ENCODE data around the gene PTPRJ.
"Not testable (repeated sequence)": the region's sequence is repeated elsewhere in the genome, so short reads cannot be mapped to it uniquely, and the experiment has no call there.

Gene PTPRJ

DNA sequence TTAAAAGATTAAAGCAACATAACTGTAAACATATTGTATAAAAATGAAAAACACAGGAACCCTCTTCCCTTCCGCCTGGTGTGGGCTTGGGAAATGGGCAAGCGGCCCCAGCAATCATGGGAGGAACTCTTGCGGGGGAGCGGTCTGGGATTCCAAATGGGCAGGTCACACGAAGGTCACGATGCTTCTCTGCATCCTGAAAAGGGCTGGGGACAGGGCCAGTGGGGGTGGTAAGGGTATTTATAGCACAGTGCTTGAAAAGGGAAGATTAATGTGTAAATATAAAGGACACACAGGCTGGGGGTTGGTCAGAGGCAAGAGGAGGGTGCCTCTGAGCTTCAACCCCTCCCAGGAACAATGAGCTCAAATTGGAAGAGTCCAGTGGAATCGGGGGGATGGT lies 189.4 kb downstream of the PTPRJ start:
- DNase-seq, result no peak

DNA sequence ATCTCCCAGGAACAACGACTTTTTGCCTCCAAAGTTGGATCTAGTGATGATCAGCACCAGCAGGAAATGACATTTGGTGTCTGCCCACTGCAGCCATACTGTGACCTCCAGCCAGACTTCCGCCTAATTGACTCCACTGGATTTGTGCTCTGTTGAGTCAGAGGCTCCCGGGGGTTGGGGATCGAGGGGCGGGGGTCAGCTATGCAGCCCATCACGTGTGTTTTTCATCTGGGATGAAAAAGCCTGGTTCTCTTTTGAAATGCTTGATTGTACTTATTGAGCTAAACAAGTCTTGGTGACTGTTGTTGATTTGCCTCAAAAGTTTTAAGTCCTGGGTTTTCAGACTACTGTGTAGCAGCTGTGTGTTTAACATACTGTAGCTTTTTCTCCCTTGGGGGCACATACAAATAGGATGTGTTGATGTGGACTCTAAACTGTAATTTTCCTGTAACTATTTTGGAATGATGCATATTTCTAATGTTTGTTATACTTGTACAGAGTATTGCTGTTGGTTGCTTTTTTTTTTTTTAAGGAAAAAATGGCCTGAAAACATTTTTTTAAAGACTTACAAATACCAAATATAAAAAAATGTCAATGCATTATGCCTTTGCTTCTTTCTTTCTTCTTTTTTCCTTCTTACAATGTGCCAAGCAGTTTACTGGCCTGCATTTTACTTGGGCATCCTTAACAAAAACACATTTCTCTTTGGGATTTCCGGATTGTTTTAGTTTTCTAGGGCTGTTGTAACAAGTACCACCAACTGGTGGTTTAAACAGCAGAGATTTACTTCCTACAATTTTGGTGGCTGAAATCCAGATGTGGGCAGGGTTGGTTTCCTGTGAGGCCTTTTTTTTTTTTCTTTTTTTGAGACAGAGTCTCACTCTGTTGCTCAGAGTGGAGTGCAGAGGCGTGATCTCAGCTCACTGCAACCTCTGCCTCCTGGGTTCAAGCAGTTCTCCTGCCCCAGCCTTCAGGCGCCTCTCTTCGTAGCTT lies 190.2 kb downstream of the PTPRJ start:
- peak; percentile 53 for DNase-seq

DNA sequence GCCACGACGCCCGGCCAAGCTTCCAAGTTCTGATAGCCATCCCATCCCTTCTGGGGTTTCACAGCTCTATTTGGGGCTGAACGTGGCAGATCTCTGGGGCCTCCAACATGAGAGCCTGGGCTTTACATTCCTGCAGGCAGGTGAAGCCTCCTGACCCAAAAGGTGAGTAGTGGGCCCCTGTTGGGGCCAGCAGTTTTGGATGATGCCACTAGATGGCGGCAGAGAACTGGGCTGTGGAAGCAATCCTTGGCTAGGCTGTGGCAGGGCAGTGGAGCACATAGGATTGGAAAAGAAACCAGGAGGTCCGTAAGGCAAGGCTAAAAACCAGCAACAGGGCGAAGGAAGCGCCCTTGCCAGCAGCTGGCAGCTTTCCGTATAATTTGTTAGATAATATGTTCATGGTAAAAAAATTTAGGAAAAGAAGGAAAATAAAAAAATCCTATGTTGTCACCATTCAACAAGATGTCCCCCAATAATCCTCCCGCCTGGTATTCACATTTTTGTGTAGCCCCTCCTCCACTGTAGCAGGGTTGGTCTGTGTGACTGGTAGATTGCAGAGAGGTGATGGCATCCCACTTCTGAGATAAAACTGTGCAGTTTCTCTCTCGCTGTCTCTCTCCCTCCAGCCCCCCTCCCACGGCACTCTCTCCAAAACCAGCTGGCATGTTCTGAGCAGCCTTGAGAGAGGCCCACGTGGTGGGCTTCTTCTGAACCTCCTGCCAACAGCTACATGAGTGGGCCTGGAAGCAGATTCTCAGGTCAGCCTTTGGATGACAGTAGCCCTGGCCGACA lies 192.7 kb downstream of the PTPRJ start:
- peak; percentile 64 for DNase-seq

- no peak for DNase-seq
Measured at GRCh38 chr11:48177661-48178060, 197.3 kb downstream of the PTPRJ start.

- no peak for DNase-seq
Measured at GRCh38 chr11:48180627-48181026, 200.3 kb downstream of the PTPRJ start.

DNA sequence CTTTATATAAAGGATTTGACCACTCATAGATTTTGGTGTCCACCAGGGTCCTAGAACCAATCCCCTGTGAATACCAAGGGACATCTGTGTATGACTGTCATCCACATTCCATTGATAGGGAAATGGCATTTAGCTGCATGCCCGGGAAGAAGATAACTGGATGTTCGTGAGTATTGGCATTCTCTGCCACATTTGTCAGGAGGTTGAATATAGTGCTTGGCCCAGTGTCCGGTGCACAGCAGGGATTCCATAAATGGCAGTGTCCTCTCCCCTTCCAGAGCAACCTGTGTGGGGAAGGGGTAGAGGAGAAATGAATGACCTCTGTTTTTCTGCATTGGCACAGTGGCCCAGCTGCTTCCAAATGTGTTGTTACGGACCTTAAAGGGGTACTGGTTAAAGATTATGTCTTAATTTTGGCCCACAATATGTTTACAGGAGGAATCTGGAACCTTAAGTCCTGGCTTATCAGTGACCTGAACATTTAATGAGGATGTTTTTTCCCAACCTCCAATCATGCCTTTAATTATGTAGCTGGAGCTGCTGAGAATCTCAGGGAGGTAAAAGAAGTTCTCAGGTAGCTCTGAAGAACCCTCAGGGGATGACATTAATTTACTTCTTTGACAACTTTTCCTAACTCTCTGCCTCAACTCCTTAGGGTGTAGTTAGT lies 202.6 kb downstream of the PTPRJ start:
- no peak for DNase-seq

DNA sequence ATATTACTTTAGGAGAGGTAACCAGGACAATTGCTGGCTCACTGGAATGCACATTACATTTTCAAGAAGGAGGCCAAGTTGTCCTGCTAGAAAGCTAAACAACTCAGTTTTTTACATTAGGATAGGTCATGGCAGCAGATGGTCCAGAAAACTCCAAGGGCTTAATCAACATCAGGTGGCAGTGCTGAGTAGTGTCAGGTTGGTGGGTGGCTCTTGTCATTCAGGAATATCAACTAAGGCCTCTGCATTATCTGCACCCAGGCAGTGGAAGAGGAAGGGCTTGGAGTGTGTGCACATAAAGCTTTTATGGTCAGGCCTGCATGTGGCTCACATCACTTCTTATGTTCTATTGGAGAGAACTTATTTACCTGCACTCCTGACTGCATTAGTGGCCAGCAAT lies 204.1 kb downstream of the PTPRJ start:
- DNase-seq, result no peak

DNA sequence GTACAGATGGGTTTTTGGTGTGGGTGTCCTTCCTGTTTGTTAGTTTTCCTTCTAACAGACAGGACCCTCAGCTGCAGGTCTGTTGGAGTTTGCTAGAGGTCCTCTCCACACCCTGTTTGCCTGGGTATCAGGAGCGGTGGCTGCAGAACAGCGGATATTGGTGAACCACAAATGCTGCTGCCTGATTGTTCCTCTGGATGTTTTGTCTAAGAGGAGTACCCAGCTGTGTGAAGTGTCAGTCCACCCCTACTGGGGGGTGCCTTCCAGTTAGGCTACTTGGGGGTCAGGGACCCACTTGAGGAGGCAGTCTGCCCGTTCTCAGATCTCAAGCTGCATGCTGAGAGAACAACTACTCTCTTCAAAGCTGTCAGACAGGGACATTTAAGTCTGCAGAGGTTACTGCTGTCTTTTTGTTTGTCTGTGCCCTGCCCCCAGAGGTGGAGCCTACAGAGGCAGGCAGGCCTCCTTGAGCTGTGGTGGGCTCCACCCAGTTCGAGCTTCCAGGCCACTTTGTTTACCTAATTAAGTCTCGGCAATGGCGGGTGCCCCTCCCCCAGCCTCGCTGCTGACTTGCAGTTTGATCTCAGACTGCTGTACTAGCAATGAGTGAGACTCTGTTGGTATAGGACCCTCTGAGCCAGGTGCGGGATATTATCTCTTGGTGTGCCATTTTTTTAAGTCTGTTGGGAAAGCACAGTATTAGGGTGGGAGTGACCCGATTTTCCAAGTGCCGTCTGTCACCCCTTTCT lies 210.7 kb downstream of the PTPRJ start:
- DNase-seq, result not testable (repeated sequence)

DNA sequence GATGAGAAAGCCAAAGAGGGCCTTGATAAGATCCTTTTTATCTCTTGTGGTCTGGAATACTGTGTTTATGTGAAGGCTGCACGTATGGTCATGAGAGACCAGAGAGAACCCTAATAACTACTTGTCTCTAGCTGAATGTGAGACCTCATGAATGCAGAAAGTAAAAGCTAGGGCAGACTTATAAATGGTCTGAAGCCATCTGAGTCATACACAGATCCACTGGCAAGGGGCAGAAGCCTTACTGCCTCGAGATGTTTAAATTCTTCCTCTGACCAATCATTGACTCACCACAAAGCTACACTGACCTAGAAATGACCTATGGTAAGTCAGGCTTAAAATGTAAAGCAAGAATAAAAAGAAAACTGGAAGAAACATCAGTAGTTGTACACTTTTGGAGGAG lies 213.5 kb downstream of the PTPRJ start:
- peak; percentile 74 for DNase-seq

DNA sequence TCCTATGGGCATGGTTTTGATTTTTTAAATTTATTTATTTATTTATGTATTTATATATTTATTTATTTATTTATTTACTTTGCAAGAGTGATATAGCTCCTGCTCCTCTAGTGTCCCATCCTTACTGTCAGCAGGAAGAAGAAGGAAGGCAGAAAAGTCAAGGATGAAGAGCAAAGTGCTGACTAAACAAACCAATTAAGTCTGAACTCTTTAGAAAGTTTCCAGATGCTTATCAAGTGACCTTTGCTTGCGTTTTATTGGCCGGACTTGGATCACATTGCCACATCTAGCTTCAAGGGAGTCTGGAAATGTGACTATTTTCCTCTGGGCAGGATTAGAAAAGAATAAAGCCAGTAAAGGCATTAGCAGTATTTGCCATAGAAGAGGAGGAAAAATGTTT lies 227.5 kb downstream of the PTPRJ start:
- DNase-seq, result no peak

GRCh38 chr11:48210052-48210451 lies 229.7 kb downstream of the PTPRJ start:
- peak; percentile 25 for DNase-seq

DNA sequence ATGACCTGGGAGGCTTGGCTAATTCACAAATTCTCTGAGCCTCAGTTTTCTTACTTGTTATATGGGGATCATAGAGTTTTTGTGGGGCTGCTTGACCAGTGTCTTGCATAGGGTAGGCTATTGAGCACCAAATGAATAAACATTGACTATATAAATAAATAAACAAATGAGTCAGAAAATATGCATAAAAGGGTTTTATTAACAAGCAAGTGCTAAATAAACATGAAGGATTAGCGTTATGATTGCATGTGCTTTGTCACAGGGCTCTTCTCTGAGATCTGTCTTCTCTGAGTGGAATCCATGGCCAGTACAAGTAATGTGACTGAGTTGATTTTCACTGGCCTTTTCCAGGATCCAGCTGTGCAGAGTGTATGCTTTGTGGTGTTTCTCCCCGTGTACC lies 236.2 kb downstream of the PTPRJ start, which contains the start of gene OR4B1:
OR4B1 (plus strand) TSS at position 301 of the 400 bp plus-strand sequence; CDS start at position 301, 0 bp downstream.
- no peak for DNase-seq

All from HCEC 1CT (cell line).